HS-5 (cell line): ENCODE data around the gene PCGF1.
A peak's percentile ranks its signal among the peaks of the same experiment; 100 is the strongest.

Experiments
- DNase-seq: peaks from one replicate; pipeline ENCODE4 v3.0.0-alpha.2; 2012; ENCODE audit warnings: low read depth

PCGF1 gene

GRCh38 chr2:74536166-74536950 lies 28.9 kb upstream of the PCGF1 start:
- no peak for DNase-seq

- no peak for DNase-seq
Measured at GRCh38 chr2:74535440-74535965, 28.0 kb upstream of the PCGF1 start.

GRCh38 chr2:74534411-74534810 lies 26.9 kb upstream of the PCGF1 start:
- DNase-seq = no peak

GRCh38 chr2:74533464-74533863 lies 26.0 kb upstream of the PCGF1 start:
- no peak for DNase-seq

- no peak for DNase-seq
Measured at GRCh38 chr2:74532222-74532621, 24.7 kb upstream of the PCGF1 start.

GRCh38 chr2:74531666-74532065 lies 24.2 kb upstream of the PCGF1 start:
- no peak for DNase-seq

GRCh38 chr2:74530239-74531187 lies 23.0 kb upstream of the PCGF1 start:
- no peak for DNase-seq

GRCh38 chr2:74529357-74530238 lies 22.1 kb upstream of the PCGF1 start, which contains the start of the genes AUP1 and HTRA2:
Gene AUP1 (minus strand): TSS chr2:74529706. CDS start chr2:74529629, 77 bp downstream.
Gene HTRA2 (plus strand): TSS chr2:74529933. CDS start chr2:74530007, 74 bp downstream.
- peak; percentile 93 for DNase-seq

- no peak for DNase-seq
Measured at GRCh38 chr2:74528600-74529356, 21.3 kb upstream of the PCGF1 start.

GRCh38 chr2:74527741-74528140 lies 20.2 kb upstream of the PCGF1 start:
- no peak for DNase-seq

- no peak for DNase-seq
Measured at GRCh38 chr2:74526649-74527230, 19.2 kb upstream of the PCGF1 start.

- DNase-seq = no peak
Measured at GRCh38 chr2:74525717-74526648, 18.5 kb upstream of the PCGF1 start, which contains the start of gene DQX1. Gene DQX1 (minus strand): TSS chr2:74526231. CDS start chr2:74525729, 502 bp downstream.

GRCh38 chr2:74524955-74525716 lies 17.6 kb upstream of the PCGF1 start:
- DNase-seq = no peak

GRCh38 chr2:74524005-74524404 lies 16.5 kb upstream of the PCGF1 start:
- DNase-seq = no peak

- DNase-seq = no peak
Measured at GRCh38 chr2:74522516-74522915, 15.0 kb upstream of the PCGF1 start.

GRCh38 chr2:74516650-74517049 lies 9.2 kb upstream of the PCGF1 start:
- DNase-seq = no peak

- no peak for DNase-seq
Measured at GRCh38 chr2:74515981-74516633, 8.6 kb upstream of the PCGF1 start.
